NOMO-1 treated with DMSO at 0.1 percent for 48 hours (cell line): Measurements from ENCODE around the gene KIF19.

Experiments used
- DNase-seq: peaks from one replicate; lab custom pipeline; 2025; ENCODE audit not compliant: unreplicated experiment; lab: John Stamatoyannopoulos, UW

KIF19 gene

DNA sequence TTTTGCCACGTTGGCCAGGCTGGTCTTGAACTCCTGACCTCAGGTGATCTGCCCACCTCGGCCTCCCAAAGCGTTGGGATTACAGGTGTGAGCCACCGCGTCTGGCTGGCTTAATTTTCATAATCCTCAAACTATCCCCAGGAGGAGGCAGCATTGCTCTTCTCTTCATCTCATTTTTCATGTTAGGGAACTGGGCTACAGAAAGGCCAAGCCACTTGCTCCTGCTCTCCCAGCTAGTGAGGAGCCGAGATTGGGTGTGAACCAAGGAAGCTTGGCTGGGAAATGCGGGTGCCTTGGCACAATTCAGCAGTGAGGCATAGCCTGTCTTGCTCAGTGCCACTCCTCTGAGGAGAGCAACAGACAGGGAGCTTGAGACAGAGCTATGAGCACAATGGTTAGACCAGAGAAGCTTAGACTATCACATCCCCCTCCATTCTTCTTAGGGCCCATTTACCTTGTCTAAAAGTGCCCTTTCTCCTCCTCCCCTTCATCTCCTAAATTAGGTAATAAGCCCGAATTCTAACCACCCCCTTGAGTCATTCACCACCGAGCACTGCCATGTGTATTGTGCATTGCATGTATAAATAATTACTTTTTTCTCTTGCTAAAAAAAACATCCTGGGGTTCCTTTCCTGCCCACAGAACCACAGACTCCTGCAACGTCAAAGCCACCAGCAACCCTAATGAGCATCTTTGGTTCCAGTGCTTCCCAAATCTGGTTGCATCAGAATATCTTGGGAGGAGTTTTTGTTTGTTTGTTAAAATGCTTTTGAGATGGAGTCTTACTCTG, 20.0 kb upstream of the KIF19 start:
- peak; percentile 75 for DNase-seq

DNA sequence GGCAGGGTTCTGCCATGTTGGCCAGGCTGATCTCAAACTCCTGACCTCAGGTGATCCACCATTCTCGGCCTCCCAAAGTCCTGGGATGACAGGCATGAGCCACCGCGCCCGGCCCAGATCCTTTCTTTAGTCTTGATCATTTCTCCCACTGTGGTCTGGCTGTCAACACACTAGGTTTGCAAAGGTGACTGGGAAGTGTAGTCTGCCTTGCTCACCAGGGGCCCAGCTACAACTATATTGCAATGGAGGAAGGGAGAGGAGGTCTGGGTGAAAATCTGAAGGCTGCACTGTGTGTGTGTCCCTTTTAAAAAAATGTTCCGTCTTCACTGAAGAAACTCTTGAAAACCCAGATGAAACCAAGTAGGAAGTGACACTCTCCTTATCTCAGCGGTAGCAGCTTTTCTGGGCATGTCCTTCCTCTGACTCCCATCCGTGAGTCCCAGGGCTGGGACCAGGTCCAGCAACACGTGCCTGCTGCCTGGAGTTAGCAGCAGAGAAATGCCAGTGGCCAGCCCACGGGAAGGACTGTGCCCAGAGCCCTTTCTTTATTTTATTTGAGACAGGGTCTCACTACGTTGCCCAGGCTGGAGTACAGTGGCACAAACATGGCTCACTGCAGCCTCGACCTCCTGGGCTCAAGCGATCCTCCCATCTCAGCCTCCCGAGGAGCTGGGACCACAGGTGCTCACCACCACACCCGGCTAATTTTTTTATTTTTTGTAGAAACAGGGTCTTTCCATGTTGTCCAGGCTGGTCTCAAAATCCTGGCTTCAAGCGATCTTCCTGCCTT, 17.8 kb upstream of the KIF19 start:
- no peak for DNase-seq

DNA sequence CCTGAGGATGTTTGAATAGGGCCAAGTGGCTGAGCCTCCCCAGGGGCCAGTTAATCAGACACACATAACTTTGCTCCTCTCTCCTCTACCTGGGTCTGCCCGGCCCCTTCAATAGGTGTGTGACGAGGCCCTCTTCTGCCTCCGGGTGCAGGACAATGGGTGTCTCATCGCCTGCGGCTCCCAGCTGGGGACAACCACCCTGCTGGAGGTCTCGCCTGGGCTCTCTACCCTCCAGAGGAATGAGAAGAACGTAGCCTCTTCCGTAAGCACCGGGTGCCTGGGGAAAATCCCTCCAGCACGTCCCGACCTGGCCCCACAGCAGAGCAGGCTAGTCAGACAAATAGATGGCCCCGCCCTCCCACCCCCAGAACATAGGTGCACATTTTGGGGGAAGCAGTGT, 16.1 kb upstream of the KIF19 start:
- DNase-seq = no peak

DNA sequence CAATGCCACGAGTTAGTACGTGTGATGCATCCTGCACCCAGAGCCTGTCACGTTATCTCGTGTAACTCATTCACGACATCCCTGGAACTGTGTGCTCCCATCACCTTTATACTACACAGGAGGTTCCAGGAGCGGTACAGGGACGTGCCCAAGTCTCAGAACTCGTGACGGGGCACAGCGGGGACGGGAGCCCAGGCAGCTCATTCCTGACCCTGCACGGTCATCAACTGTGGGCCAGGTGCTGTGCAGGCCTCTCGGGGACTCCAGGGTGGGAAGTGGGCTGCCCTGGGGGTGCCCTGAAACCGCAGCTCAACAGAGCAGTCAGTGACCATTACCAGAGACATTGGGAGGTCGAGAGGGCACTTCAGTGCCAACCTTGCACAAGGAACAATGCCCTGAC, 11.1 kb upstream of the KIF19 start:
- DNase-seq = no peak

DNA sequence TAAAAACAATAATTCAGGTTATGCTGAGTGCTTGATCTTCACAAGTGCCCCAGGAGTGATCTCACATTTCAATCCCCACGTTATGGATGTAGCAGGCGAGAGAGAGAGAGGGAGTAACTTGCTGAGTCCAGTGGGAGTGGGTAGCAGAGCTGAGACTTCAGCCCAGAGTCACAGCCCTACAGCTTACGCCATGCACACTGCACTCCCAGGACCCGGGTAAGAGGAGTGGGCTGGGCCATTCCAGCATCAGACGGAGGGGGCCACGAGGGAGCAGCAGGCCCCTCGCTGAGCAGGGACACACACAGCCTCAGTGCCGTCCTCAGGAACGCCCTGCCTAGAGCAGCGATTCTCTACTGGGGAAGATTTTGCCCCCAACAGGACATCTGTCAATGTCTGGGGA, 9.8 kb upstream of the KIF19 start:
- no peak for DNase-seq

DNA sequence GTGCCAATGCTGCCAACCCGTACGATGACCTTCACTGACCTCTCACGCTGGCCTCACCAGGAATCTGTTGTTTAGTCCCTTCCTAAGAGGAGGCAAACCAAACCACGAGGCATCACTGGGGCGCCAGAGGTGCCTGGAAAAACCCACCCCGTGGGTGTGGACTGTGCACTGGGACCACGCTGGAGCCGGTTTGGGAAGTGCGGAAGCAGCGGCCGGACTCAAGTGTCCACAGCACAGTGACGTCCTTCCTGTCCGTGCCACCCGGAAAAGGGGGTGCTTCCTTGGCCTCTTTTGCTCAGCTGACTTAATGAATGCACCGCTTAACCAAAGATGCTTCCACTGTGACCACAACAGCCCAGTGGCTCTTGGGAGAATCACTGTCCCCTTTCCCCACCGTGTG, 9.0 kb upstream of the KIF19 start:
- no peak for DNase-seq

DNA sequence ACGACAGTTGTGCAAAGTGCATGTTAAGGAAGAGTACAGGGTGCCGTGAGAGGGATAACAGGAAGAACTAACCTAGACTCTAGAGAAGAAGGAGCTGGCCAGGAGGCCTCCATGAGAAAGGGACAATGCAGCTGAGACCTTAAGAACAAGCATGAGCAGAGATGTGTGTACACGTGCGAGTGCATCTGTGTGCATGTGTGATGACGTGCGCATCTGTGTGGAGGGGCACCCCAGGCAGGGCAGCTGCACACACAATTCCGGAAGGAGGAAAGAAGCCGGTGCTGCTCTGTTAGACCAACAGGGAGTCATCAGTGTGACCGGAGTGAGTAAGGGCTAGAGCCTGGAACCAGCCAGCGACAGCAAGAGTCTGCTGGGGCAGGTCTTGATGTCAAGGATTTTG, 7.6 kb upstream of the KIF19 start:
- DNase-seq = no peak

DNA sequence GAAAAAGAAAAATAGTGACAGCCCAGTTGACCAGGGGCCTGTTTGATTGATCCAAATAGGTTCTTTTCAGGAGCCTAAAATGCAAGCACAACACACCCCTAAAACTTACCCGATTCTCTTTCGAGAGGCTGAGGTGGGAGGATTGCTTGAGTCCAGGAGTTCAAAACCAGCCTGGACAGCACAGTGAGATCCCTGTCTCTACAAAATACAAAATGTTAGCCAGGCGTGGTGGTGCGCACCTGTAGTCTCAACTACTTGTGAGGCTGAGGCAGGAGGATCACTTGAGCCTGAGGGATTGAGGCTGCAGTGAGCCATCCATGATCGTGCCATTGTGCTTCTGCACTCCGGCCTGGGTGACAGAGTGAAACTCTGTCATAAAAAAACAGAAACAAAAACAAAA, 1.5 kb upstream of the KIF19 start:
- no peak for DNase-seq

DNA sequence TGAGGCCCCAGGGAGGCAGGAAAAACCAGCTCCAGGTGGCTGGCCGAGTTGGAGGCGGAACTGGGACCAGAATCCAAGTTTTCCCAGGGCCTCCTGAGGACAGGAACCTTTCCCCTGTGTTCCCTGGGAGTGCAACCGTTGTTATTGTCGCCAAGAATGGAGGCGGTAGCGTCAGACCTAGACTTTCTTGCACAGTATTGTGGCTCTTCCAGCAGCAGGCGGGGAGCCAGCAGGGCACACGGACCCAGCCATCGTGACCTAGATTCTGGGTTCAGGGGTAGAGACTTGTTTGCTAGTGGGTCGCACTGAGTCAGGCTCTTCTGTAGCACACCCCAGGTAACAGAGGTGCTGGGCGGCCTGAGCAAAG, 667 bp upstream of the KIF19 start:
- no peak for DNase-seq

DNA sequence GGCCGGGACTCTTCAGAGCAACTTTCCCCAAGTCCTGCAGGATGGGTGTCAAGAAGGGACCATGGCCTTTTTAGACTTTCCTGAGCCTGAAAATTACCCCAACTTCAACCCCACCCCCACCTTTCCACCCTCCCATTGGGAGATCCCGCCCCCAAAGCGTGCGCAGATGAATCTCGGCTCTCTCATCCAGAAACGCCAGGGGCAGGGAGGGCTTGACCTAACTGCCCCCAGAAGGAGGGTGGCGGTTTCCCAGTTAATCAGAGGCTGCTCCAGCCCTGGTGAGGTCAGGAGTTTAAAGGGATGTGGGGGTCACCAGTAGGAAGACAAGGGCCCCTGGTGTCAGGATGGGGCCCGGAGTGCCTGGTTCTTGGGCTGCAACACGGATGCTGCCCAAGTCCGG, 480 bp downstream of the KIF19 start:
- DNase-seq = no peak

DNA sequence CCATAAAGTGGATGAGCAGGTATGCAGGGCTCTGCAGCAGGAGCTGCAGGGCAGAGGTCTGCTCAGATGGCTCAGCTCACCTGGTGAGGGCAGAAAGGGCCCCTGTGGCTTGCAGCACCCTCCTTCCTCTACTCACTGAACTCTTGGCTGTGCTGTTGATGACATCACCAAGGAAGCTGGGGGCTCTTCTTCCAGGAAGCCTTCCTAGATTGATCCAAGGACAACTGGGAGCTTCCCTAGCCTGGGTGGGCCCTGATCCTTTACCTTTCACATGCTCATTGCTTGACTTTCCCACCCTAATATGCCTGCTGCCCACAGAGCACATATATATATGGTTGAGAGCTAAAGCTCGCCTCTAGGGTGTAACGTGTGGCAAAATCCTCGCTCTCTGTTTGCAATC, 2.5 kb downstream of the KIF19 start:
- DNase-seq = no peak

DNA sequence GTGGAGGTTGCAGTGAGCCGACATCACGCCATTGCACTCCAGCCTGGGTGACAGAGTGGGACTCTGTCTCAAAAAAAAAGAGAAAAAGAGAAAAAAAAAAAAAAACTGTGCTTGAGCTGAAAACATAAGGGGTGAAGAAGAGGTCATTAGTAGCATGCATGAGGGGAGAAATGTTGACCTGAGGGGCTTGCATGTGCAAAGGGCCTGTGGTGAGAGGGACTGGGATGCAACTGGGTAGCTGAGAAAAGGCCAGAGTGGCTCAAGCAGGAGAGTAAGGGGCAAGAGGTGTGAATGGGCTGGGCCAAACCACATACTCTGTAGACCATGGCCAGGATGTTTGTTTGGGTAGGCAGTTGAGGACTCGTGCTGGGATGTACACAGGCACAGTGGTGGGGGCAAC, 3.4 kb downstream of the KIF19 start:
- no peak for DNase-seq

DNA sequence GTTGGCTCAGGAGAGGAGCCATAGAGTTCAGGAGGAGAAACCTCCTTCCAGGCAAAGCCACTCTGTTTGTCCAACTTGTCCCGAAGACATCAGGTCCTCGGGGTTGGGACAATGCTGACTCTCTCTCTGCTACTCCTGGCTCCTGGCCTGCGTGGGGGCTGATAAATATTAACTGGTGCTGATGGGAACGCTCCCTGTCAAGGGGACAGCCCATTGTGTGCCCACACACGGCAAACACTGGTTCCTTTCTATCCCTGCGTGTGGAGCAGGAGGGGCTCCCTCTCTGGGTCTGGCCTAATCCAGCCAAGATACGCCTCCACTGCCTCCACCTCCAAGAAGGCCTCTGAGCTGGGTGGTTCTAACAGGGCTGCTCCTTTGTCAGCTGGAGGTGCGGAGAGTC, 4.4 kb downstream of the KIF19 start:
- DNase-seq = no peak

DNA sequence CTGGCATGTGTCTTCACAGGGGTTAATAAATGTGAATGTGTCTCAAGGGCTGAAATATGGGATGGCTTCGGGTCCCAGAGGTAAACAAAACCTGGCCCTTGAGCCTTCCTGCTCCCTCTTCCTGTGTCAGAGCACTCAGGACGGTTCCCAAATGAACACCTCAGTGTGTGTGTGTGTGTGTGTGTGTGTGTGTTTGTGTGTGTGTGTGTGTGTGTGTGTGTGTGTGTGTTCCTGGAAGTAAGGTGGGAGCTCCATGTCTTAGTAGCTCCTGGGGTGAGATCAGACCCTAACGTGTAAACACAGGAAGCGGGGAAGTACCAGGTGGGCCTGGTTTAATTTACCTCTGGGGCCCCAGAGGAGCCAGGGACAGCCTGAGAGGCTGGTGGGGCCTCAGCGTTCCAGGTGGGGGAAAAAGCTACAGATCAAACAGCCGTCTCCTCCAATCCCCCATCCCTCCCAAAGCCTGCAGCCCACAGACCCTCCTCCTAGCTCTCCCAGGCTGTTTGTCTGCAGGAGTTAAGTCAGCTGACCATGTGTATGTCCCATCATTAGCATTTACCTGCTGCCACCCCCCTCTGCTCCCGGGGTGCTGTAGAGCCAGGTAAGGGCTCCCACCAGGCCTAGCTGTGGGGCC, 6.1 kb downstream of the KIF19 start:
- DNase-seq = no peak

DNA sequence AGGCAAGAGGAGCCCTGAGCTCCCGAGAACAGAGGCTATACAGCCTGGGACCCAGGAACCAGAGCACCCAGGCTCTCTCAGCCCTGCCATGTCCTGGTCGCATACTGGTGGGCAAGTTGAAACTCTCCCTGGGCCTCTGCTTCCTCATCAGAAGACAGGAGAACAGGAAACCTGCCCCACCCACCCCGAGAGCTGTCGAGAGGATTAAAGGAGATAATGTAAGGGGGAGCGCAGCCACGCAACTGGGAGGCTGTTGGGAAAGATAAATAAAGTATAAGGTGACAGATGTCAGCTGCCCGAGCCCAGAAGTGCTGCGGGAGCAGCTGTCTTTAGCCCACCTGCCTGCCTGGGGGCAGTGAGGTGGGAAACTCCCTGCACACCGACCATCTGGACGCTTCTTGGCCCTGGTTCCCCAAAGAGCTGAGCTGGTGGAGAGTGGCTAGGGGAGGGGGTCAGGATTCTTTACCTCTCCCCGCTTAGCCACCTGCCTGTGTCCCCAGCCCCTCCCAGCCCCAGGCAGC, 6.8 kb downstream of the KIF19 start:
- no peak for DNase-seq

DNA sequence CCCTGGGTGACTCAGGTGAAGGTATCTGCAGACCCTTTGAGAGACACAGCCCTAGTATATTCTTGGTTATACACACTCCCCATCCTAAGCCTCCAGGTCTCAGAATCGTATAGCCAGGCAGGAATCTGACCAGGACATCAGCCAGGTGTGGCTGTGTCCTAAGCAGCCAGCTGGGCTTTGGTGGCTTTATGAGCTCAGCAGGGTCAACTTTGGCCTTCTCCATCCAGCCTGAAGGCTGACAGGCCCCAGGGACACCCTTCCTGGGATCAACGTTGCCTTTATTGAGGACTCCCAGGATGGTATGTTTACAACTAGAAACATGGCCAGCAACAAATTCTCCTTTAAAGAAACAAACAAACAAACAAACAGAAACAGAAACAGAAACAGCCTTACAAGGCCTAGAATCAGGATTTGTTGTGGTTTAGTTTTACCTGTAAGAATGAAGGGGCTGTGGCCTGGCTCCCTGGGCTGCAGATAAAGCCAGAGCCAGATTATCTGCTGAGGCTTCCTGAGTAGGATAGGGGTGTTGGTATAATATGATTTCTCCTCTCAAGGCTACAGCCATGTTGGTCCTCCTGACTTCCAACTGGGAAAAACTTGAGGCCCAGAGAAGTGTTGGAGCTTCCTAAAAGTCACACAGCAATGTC, 8.5 kb downstream of the KIF19 start:
- DNase-seq = no peak

DNA sequence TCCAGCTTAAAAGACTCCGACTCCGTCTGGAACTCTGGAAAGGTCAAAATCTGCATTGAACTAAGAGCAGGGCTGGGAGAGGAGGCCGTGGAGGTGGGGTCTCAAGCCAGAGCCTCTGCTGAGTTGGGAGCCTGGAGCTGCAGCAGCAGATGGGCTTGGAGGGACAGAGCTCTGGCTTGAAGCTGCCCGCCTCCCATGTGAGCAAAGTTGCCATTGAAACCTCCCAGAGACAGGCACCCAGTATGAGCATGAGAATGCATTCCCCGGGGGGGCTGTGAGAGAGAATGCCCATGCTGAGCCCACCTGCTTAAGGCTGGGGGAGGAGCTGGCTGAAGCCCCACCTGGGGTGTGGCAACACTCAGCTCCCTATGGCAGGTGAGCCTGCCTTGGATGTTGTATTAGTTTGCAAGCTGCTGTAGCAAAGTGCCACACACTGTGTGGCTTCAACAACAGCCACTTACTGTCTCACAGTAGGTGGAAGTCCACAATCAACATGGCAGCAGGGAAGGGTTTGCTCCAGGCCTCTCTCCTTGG, 9.6 kb downstream of the KIF19 start:
- DNase-seq = no peak

DNA sequence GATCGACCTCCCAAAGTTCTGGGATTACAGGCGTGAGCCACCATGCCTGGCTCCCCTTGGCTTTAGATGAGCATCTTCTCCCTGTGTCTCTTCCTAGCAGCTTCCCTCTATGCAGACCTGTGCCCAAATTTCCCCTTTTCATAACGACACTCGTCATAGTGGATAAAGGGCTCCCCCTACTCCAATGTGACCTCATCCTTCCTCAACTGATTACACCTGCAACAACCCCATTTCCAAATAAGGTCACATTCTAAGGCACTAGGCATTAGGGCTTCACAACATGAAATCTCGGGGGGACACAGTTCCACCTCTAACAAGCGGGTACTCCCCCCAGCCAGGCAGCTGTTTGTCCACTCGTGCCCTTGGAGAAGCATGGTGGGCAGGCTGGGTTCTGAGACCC, 10.3 kb downstream of the KIF19 start:
- DNase-seq = no peak

DNA sequence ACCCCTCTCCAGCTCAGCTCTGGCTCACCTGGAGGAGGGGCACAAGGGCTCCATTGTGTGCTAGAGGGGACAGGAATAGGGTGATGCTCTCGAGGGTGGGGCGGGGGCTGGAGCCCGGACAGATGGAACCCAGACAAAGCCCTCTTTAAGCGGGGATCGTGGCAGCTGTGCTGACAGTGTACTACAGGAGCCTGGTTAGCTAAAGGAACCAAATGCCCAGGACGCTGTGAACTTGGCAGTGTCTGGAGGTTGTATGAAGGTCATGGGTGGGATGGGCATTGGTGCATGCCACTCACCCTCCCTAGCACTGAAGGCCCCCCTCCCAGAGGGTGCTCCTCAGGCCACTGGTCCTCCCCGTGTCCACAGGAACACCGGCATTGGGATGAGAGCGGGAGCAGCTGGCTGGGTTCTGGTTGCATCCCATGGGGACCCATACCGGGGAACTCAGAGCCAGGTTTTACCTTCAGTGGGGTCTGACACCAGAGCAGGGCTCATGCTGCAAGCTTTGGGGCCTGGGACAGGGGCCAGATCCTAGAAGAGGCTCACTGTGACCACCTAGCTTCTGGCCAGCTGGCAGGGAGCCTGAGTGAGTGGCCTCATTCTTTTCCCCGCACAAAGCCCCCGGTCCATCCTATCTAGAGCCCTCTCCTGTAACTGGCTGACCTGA, 11.9 kb downstream of the KIF19 start:
- DNase-seq = no peak

DNA sequence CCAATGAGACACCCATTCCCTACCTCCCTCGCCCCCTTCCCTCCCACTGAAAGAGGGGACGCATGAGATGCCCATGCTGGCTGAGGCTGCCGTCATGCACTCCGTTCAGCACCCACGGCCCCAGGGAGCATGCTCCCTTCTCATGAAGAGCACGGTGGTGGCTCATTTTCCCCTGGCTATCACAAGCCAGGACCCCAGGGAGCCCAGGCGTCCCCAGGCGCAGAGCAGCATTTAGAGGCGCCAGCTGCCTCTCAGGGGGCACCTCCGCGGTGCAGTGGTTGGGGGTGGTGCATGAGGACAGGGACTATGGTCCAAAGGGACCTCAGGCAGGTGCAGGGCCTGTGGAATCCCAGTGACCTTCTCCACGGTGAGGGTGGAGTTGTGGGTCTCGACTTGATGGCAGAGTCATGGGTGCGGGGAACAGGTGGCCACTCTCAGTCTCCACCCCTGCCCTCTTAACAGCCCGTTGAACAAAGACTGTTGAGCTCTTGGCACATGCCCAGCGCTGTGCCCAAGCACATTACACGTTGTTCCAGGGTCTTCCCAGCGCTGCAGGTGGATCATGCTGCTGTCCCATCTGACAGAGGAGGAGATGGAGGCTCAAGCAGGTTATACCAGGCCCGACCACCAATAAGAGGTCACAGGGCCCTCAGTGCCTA, 13.6 kb downstream of the KIF19 start:
- no peak for DNase-seq
